HG02885 (cell line): Measurements from ENCODE around the gene MRI1.
A peak's percentile ranks its signal among the peaks of the same experiment; 100 is the strongest.
"Not testable (repeated sequence)": the region's sequence is repeated elsewhere in the genome, so short reads cannot be mapped to it uniquely, and the experiment has no call there.

ENCODE experiments used
- ATAC-seq: cut with Tn5 transposase; IDR thresholded peaks from one replicate; pipeline ENCODE4 v1.9.1; 2021; ENCODE audit warnings: mild to moderate bottlenecking; ENCODE audit not compliant: unreplicated experiment, poor library complexity

MRI1 gene

DNA sequence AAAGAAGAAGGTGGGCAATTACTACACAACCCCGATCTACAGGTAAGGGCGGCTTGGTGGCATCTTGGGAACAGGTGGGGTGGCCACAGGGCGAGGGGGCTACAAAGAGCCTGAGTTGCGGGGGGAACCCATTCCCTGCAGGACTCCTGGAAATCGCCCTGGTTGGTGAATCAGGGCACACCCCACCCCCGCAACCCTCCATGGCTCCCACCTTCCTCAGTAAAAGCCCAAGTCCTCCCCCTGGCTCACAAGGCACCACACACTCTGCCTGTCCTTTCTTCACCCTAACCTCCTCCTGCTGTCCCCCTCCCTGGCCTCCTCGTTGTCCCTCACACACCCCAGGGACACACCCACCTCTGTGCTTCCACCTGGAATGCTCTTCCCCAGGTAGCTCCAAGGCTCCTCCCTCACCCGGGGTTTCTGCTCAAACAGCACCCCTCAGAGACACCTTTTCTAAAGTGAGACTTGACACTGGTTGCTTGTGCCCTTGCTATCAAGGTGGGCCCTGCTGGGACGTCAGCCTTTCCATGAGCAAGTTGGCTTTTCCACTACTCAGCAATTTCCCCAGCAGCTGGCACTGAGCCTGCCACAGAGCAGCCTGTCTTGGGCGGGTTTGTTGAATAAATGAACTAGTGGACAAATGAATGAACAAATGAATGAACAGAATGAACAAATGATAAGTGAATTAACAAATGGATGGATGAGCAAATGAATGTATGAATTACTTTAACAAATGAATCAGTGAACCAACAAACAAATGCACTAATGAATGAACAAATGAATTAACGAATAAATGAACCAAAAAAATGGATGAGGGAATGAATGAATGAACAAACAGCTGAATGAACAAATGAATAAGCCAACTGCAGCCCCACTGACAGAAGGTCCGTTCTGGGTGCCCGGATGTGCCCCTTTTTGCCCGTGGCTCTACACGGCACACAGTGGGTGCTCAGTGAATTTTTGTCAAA lies 6.2 kb upstream of the MRI1 start:
- no peak for ATAC-seq

- no peak for ATAC-seq
Observed at GRCh38 chr19:13758795-13759194, 5.5 kb upstream of the MRI1 start.

GRCh38 chr19:13761423-13761822 lies 2.9 kb upstream of the MRI1 start:
- no peak for ATAC-seq

- no peak for ATAC-seq
Observed at GRCh38 chr19:13762635-13763235, 1.6 kb upstream of the MRI1 start.

DNA sequence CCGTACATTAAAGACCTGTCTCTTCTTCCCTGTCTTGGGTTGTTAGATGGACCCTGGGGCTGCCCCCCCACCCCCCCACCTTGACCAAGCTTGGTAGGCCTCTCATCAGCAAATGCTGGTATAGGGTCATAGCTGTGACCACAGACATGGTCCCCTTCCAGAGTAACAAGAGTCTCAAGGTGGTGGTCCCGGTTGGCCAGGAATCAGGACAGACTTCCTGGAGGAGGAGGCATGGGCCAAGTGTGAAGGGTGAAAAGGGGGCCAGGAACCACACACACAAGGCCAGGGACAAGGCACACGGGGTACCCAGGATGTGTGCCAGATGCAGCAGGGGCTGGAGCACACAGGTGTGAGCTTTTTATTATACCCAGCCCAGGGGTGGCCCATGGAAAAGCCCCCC lies 1.1 kb upstream of the MRI1 start:
- no peak for ATAC-seq

DNA sequence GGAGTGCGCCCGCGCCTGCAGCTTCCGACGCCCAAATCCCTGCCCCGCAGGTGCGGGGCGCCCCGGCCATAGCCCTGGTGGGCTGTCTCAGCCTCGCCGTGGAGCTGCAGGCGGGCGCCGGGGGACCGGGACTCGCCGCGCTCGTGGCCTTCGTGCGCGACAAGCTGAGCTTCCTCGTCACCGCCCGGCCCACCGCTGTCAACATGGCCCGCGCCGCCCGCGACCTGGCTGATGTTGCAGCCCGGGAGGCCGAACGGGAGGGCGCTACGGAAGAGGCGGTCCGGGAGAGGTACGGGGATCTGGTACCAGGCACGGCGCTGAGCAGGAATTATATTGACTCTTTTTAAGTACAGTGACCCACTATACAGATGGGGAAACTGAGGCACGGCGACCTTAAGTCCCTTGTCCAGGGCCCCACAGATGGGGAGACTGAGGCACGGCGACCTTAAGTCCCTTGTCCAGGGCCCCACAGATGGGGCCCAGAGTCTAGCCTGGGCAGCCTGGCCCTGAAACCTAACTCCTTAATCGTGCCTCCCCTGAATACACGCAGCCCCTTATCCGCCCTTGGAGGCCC lies 586 bp downstream of the MRI1 start:
- peak; percentile 14 for ATAC-seq

- ATAC-seq = no peak
Observed at GRCh38 chr19:13765395-13766094, 1.2 kb downstream of the MRI1 start.

GRCh38 chr19:13766095-13766481 lies 1.8 kb downstream of the MRI1 start:
- ATAC-seq = no peak

GRCh38 chr19:13768510-13768909 lies 4.2 kb downstream of the MRI1 start:
- ATAC-seq = no peak

DNA sequence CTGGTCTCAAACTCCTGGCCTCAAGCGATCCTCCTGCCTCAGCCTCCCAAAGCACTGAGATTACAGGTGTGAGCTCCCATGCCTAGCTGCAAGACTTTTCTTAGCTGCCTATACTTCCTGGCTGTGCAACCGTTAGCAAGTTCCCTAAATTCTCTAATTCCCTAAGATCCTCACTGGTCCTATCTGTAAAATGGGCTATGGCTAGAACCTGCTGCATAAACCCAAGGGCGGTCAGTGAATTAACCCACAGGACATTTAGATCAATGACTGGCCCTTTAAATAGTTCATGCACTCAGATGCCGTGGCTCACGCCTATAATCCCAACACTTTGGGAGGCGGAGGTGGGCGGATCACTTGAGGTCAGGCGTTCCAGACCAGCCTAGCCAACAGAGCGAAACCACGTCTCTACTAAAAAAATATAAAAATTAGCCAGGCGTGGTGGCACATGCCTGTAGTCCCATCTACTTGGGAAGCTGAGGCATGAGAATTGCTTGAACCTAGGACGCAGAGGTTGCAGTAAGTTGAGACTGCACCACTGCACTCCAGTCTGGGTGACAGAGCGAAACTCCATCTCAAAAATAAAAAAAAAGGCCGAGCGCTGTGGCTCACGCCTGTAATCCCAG lies 5.8 kb downstream of the MRI1 start:
- no peak for ATAC-seq

DNA sequence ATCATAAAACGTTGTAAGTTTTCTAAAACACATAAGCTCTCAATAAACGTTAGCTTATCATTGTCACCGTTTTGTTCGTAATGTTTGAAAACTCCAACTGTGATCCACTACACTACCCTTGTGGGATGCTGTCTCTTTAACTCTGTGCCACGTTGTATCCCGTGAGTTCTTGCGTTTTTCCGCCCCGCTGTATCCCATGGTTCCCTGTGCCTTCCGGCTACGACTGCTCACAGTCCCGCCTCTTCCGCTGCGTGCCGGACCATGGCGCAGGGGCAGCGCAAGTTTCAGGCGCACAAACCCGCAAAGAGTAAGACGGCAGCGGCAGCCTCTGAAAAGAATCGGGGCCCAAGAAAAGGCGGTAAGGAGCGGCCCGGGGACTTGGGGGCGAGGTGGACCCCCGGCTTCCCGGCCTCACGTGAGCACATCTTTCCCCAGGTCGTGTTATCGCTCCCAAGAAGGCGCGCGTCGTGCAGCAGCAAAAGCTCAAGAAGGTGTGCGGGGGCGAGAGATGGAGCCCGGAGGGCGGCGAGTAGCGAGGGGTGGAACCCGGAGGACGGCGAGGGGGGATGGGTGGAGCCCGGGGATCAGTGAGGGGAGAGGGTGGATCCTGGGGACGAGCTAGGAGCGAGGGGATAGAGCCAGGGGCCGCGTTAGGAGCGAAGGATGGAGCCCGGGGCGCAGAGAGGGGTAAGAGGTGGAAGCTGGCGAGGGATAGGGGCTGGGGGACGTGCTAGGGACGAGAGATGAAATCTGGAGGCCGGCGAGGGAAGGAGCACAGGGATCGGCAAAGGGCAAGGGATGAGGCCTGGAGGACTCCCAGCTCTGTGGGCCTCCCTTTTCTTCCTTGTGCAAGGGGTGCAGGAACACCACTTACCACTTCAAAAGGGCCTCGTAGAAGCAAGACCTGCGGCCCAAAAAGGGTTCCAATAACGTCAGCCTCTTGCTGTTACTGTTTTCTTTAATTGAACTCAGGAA lies 10.2 kb downstream of the MRI1 start, which contains the start of gene C19orf53:
C19orf53 (plus strand) TSS at position 240 of the 975 bp plus-strand sequence; CDS start at position 262, 22 bp downstream.
- peak; percentile 94 for ATAC-seq

- ATAC-seq = no peak
Observed at GRCh38 chr19:13778398-13778797, 14.1 kb downstream of the MRI1 start.

DNA sequence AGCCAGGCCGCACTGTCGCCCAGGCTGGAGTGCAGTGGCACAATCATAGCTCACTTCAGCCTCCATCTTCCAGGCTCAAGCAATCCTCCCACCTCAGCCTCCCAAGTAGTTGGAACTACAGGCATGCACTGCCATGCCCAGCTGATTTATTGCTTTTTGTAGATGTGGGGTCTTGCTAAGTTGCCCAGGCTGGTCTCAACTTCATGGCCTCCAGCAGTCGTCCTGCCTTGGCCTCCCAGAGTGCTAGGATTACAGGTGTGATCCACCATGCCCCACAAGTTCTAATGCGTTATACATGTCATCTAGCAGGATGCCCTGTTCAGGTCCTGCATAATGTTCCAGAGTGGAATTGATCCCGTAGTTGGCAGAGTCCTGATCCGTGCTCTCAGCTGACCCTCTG lies 14.5 kb downstream of the MRI1 start:
- ATAC-seq = no peak

DNA sequence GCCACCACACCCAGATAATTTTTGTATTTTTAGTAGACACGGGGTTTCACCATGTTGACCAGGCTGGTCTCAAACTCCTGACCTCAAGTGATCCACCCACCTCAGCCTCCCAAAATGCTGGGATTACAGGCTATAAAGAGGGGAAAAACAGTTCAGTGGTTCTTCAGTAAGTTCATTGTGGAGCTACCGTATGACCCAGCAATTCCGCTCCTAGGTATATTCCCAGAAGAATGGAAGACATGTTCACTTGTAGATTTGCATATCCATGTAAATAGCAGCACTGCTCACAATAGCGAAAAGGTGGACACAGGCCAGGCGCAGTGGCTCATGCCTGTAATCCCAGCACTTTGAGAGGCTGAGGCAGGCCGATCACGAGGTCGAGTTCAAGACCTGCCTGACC lies 15.5 kb downstream of the MRI1 start:
- not testable (repeated sequence) for ATAC-seq

DNA sequence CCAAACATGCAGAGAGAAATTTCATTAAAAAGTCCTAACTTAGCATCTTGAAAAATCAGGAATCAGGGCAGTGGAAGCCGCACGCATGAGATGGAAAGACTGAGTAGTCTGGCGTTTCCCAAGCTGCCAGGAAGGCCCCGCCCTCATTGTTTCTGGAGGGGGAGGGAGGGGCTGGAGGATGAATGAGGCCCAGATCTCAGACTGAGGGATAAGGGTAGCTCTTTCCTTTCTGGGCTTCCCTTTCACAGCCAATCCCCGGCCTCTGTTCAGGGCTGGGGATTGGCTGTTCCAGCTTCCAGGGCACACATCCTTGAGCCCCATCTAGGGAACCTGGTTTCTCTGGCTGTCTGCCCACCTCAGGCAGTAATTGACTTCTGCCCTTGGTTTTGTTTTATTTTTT lies 17.2 kb downstream of the MRI1 start:
- ATAC-seq = no peak

DNA sequence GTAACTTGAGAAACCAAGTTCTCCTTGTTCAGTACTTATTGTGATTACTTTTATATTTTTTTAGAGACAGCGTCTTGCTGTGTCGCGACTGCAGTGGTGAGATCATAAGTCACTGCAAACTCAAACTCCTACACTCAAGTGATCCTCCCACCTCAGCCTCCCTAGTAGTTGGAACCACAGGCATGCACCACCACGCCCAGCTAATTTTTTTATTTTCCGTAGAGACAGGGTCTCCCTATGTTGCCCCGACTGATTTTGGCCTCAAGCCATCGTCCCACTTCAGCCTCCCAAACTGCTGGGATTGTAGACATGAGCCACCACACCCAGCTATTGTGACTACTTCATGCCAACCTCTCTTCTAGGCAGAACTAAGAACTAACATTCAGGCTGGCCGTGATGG lies 18.2 kb downstream of the MRI1 start:
- no peak for ATAC-seq

- ATAC-seq = no peak
Observed at GRCh38 chr19:13783565-13784500, 19.5 kb downstream of the MRI1 start.
